Panc1 (cell line): ENCODE results near the gene RPL3. TPM values are rescaled to one million over a fixed set of nuclear protein-coding genes. Genes with fewer than 3 reads are reported as not detected.

Experiments used
- ATAC-seq: fragments of 200-7000 bp; cut with Tn5 transposase; 2 replicates; pipeline ENCODE4 v1.9.1; 2020; ENCODE audit warnings: mild to moderate bottlenecking, moderate library complexity
- BruUV-seq: library from RNA; stranded (reverse); fragments of 400-500 nt; replicated peaks from 2 replicates; lab custom pipeline; 2021; lab: Mats Ljungman, UMichigan
- CTCF ChIA-PET: fragments of 300-600 bp; sonication (Branson Sonifier 250); formaldehyde crosslinking; loops from one replicate; lab custom pipeline; 2022; ENCODE audit warnings: antibody characterized with exemption; lab: Charles Lee
- POLR2A ChIA-PET: fragments of 300-600 bp; sonication (Branson Sonifier 250); formaldehyde crosslinking; loops from one replicate; lab custom pipeline; 2022; ENCODE audit warnings: antibody characterized with exemption; lab: Charles Lee
- DNase-seq: peaks from one replicate; pipeline ENCODE4 v3.0.0-alpha.2; 2010; ENCODE audit warnings: low read depth, low spot score
- H3K27ac ChIP-seq: 2 replicates; pipeline ENCODE4 v1.5.1; 2011; ENCODE audit warnings: mild to moderate bottlenecking, low read length, inconsistent platforms
- H3K27me3 ChIP-seq: fragments of 200-500 bp; sonication (Bioruptor generic); 2 replicates; pipeline ENCODE4 v1.6.0; 2014; ENCODE audit warnings: low read length, inconsistent platforms; ENCODE audit not compliant: control insufficient read depth, insufficient read depth
- H3K36me3 ChIP-seq: fragments of 200-500 bp; sonication (Bioruptor generic); 2 replicates; pipeline ENCODE4 v1.5.1; 2014; ENCODE audit warnings: inconsistent platforms, mild to moderate bottlenecking, low read length, moderate library complexity; ENCODE audit not compliant: control insufficient read depth, insufficient read depth
- H3K4me1 ChIP-seq: 2 replicates; pipeline ENCODE4 v1.5.1; 2011; ENCODE audit warnings: inconsistent platforms, mild to moderate bottlenecking, low read length, moderate library complexity; ENCODE audit not compliant: control insufficient read depth, insufficient read depth
- H3K4me3 ChIP-seq, 2 experiments: 2 replicates each; pipeline ENCODE4 v1.5.1; 2011 to 2012; ENCODE audit warnings: low read depth in 2 of 2, low read length in 2 of 2, mild to moderate bottlenecking in 2 of 2, inconsistent platforms in 1 of 2, moderate library complexity in 1 of 2
- H3K9me3 ChIP-seq: fragments of 200-500 bp; sonication (Bioruptor generic); 2 replicates; pipeline ENCODE4 v1.5.1; 2014; ENCODE audit warnings: low read depth, mild to moderate bottlenecking, inconsistent platforms, low read length, moderate library complexity; ENCODE audit not compliant: control insufficient read depth, insufficient read depth
- CTCF ChIP-seq: fragments of 450-650 bp; IDR thresholded peaks from 2 replicates; pipeline ENCODE4 v1.5.1; 2017; ENCODE audit warnings: mild to moderate bottlenecking
- POLR2AphosphoS5 ChIP-seq: IDR thresholded peaks from 2 replicates; pipeline ENCODE4 v1.6.1; 2012; ENCODE audit warnings: mild to moderate bottlenecking, low read depth, low read length, moderate library complexity
- REST ChIP-seq, 2 experiments: IDR thresholded peaks; 2 replicates each; pipeline ENCODE4 v1.6.1; 2011 to 2012; ENCODE audit warnings: low read depth in 2 of 2, control low read depth in 1 of 2, low read length in 1 of 2, mild to moderate bottlenecking in 1 of 2, moderate library complexity in 1 of 2; ENCODE audit not compliant: insufficient read depth in 1 of 2
- SIN3A ChIP-seq: IDR thresholded peaks from 2 replicates; pipeline ENCODE4 v1.6.1; 2012; ENCODE audit warnings: low read depth, mild to moderate bottlenecking, low read length, moderate library complexity, borderline replicate concordance; ENCODE audit not compliant: insufficient read depth
- TCF7L2 ChIP-seq: IDR thresholded peaks from 2 replicates; pipeline ENCODE4 v1.6.1; 2011; ENCODE audit warnings: mild to moderate bottlenecking, low read depth, low read length, inconsistent platforms
- in situ Hi-C: cut with HindIII; loops from 2 replicates; pipeline ENCODE4 v1.10.0; 2016; ENCODE audit warnings: low sequenced_read_pairs, low pct_unique_long_range_greater_than_20kb
- intact Hi-C: fragments of 100-400 bp; cut with micrococcal nuclease; formaldehyde crosslinking; loops from one replicate; pipeline ENCODE4 v1.10.0; 2022; ENCODE audit not compliant: unreplicated experiment
- total RNA-seq: library from RNA; stranded (reverse); gene quantifications from one replicate; pipeline ENCODE4 v1.2.1, GENCODE V29; 2021; ENCODE audit not compliant: unreplicated experiment

Gene RPL3
- total RNA-seq, 1 experiment from 2014 or later = 885 TPM

GRCh38 chr22:39301108-39301507 is 18.3 kb downstream of the RPL3 start:
- CTCF ChIA-PET = no interaction called here
- Histone ChIP-seq H3K27me3 (no peaks in the 10 kb centered on the region), H3K9me3 (no peaks in the 10 kb centered on the region), H3K27ac (peak overlapping the region; percentile 86; the same call in 1 of the 2 replicates), H3K36me3 (no peaks in the 10 kb centered on the region), H3K4me1 (peaks cover 48% of the 10 kb centered on the region), H3K4me3 (no peak overlapping the region)
- POLR2A ChIA-PET = no interaction called here
- intact Hi-C loops = no loop called here
- BruUV-seq = no TSS peak
- no peak for DNase-seq
- ATAC-seq = no peak
- TF ChIP-seq POLR2AphosphoS5 (no peak), REST (IDR thresholded peaks at IDR 0.05; ENCODE audit: insufficient read depth in 1 of 2, low read depth in 2 of 2, low read length in 1 of 2) (no peak), CTCF (no peak), SIN3A (no peak), TCF7L2 (no peak)
- in situ Hi-C loops = no loop called here

GRCh38 chr22:39300186-39300830 is 19.1 kb downstream of the RPL3 start:
- BruUV-seq = no TSS peak
- peak overlapping the region; percentile 86 for H3K27ac ChIP-seq
- POLR2A ChIA-PET = no interaction called here
- CTCF ChIA-PET = interaction anchor here (0.7 kb wide), 1 partner anchor 376 kb away, joined by 10 read pairs; no protein-coding TSS in a partner anchor
- intact Hi-C loops = no loop called here
- ATAC-seq = peak; percentile 64
- no peaks in the 10 kb centered on the region for H3K27me3 ChIP-seq
- in situ Hi-C loops = no loop called here
- DNase-seq = no peak
- peak overlapping the region in 1 of 2 experiments; percentile 36; a peak in 2 of 4 replicates for H3K4me3 ChIP-seq
- no peaks in the 10 kb centered on the region for H3K9me3 ChIP-seq
- no peak for TF ChIP-seq SIN3A
- peaks cover 51% of the 10 kb centered on the region for H3K4me1 ChIP-seq
- H3K36me3 ChIP-seq = no peaks in the 10 kb centered on the region

GRCh38 chr22:39299829-39300178 is 19.6 kb downstream of the RPL3 start:
- CTCF ChIA-PET = interaction anchor here (0.7 kb wide), 1 partner anchor 375 kb away, joined by 10 read pairs; no protein-coding TSS in a partner anchor
- ATAC-seq (peak; percentile 37), DNase-seq (no peak)
- TF ChIP-seq TCF7L2 = no peak
- no peak for TF ChIP-seq POLR2AphosphoS5
- no peak for TF ChIP-seq SIN3A
- TF ChIP-seq REST (IDR thresholded peaks at IDR 0.05; ENCODE audit: insufficient read depth in 1 of 2, low read depth in 2 of 2, low read length in 1 of 2) = no peak
- TF ChIP-seq CTCF = no peak
- Histone ChIP-seq H3K4me1 (peaks cover 51% of the 10 kb centered on the region), H3K4me3 (no peak overlapping the region), H3K27ac (peak overlapping the region; percentile 86), H3K36me3 (no peaks in the 10 kb centered on the region), H3K27me3 (no peaks in the 10 kb centered on the region), H3K9me3 (no peaks in the 10 kb centered on the region)
- in situ Hi-C loops = no loop called here
- intact Hi-C loops = no loop called here
- no TSS peak for BruUV-seq
- POLR2A ChIA-PET = interaction anchor here (0.6 kb wide), 1 partner anchor 17 kb away, joined by 3 read pairs; no protein-coding TSS in a partner anchor
